ENCODE data around the gene OR10H4.

DNA sequence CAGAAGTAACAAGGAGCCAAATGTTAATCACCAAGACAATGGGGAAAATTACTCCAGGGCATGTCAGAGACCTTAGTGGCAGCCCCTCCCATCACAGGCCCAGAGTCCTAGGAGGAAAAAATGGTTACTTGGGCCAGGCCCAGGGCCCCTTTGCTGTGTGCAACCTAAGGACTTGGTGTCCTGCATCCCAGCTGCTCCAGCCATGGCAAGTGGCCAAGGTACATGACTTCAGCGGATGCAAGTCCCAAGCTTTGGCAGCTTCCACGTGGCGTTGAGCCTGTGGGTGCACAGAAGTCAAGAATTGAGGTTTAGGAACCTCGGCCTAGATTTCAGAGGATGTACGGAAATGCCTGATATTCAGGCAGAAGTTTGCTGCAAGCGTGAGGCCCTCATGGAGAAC lies 46.7 kb downstream of the OR10H4 start:
- TF ChIP-seq, protein P1, sequence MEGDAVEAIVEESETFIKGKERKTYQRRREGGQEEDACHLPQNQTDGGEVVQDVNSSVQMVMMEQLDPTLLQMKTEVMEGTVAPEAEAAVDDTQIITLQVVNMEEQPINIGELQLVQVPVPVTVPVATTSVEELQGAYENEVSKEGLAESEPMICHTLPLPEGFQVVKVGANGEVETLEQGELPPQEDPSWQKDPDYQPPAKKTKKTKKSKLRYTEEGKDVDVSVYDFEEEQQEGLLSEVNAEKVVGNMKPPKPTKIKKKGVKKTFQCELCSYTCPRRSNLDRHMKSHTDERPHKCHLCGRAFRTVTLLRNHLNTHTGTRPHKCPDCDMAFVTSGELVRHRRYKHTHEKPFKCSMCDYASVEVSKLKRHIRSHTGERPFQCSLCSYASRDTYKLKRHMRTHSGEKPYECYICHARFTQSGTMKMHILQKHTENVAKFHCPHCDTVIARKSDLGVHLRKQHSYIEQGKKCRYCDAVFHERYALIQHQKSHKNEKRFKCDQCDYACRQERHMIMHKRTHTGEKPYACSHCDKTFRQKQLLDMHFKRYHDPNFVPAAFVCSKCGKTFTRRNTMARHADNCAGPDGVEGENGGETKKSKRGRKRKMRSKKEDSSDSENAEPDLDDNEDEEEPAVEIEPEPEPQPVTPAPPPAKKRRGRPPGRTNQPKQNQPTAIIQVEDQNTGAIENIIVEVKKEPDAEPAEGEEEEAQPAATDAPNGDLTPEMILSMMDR (optimal IDR thresholded peaks at IDR 0.05 in 1 of 3, IDR thresholded peaks at IDR 0.05 in 1 of 3, conservative IDR thresholded peaks at IDR 0.05 in 1 of 3; ENCODE audit: extremely low read depth in 1 of 3, insufficient read depth in 2 of 3, low read length in 3 of 3), result no peak
- no peak for TF ChIP-seq EZH2 (IDR thresholded peaks at IDR 0.05; ENCODE audit: low read length)

Data from keratinocyte (primary cell).